ENCODE measurements around the gene THRSP.
"Not testable (repeated sequence)": the region's sequence is repeated elsewhere in the genome, so short reads cannot be mapped to it uniquely, and the experiment has no call there.

The THRSP gene

DNA sequence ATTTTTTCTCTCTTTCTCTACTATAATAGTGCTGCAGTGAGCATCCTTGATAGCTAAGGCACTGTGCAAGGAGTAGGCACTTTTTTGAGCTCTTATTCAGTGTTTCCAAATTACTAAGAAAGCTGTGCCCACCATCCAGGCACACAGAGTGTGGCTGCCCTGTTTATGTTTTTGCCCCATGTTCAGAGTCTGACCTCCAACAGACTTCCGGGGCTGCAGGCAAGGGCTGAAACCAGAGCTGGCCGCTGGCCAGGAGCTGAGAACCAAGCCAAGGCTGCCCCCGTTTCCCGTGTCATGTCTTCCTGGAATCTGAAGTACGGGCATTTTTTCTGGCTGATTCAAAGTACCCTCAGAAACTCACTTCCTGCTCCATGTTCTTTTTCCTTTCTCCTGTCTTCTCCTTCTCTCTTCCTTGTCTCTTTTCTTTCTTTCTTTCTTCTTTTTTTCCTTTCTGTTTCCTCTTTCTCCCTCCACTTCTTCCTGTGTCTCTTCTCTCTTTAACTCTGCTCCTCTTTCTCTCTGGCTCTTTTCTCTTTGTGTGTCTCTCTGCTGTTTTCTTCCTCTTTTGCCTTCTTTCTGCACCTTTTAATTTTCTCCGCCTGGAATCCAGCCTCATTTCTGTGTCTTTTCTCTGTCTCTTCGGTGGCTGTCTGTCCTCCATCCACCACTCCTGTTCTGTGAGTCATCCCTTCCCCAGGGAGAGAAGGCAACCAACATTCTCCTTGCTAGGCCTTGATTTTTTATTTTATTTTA, 23.6 kb upstream of the THRSP start:
- TF ChIP-seq CTCF (conservative IDR thresholded peaks at IDR 0.05) (no peak), ZFX (IDR thresholded peaks at IDR 0.05) (no peak)
- H3K27ac ChIP-seq = no peak overlapping the region

- TF ChIP-seq ZFX (IDR thresholded peaks at IDR 0.05) = no peak
- no peak overlapping the region for H3K27ac ChIP-seq
Observed at GRCh38 chr11:78040691-78041379, 22.8 kb upstream of the THRSP start.

DNA sequence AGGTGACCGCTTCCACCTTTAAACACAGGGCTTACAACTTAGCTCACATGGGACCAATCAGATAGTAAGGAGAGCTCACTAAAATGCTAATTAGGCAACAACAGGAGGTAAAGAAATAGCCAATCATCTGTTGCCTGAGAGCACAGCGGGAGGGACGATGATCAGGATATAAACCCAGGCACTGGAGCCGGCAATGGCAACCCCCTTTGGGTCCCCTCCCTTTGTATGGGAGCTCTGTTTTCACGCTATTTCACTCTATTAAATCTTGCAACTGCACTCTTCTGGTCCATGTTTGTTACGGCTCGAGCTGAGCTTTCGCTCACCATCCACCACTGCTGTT, 22.3 kb upstream of the THRSP start:
- H3K27ac ChIP-seq = not testable (repeated sequence)

- no peak overlapping the region for H3K27ac ChIP-seq
- TF ChIP-seq CTCF (conservative IDR thresholded peaks at IDR 0.05) = no peak
- TF ChIP-seq ZFX (IDR thresholded peaks at IDR 0.05) = no peak
Observed at GRCh38 chr11:78041843-78042440, 21.7 kb upstream of the THRSP start.

GRCh38 chr11:78044706-78045105, 19.0 kb upstream of the THRSP start:
- H3K27ac ChIP-seq = no peak overlapping the region
- no peak for TF ChIP-seq ZFX (IDR thresholded peaks at IDR 0.05)
- TF ChIP-seq CTCF (conservative IDR thresholded peaks at IDR 0.05) = no peak

GRCh38 chr11:78045851-78046485, 17.7 kb upstream of the THRSP start:
- TF ChIP-seq ZFX (IDR thresholded peaks at IDR 0.05) (no peak), CTCF (conservative IDR thresholded peaks at IDR 0.05) (peak; percentile 100)
- H3K27ac ChIP-seq = no peak overlapping the region; the same call in 1 of the 2 replicates

DNA sequence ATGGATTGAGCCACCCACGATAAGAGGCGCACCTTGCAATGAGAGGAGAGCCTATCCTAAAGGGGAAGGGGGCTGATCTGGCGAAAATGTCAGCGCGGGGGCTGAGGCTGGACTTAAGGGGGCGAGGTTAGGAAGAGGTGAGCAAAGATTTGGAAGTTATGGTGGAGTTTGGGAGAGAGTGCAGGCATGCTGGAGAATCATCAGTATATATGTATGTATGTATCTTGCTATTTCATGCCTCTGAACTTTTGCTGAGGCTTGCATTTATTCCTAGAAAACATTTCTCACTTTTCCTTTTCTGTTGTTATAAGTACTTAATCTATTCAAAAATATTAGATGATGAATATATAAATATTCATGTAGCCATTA, 17.2 kb upstream of the THRSP start:
- H3K27ac ChIP-seq = no peak overlapping the region
- no peak for TF ChIP-seq ZFX (IDR thresholded peaks at IDR 0.05)
- no peak; the same call in none of the 2 replicates for TF ChIP-seq CTCF (conservative IDR thresholded peaks at IDR 0.05)

- no peak for TF ChIP-seq ZFX (IDR thresholded peaks at IDR 0.05)
Observed at GRCh38 chr11:78048561-78048960, 15.1 kb upstream of the THRSP start.

More at GRCh38 chr11:78048561-78048960, 15.1 kb upstream of the THRSP start:
- no peak overlapping the region for H3K27ac ChIP-seq

Data from C4-2B (cell line).